ENCODE data around the gene LHFPL3.

DNA sequence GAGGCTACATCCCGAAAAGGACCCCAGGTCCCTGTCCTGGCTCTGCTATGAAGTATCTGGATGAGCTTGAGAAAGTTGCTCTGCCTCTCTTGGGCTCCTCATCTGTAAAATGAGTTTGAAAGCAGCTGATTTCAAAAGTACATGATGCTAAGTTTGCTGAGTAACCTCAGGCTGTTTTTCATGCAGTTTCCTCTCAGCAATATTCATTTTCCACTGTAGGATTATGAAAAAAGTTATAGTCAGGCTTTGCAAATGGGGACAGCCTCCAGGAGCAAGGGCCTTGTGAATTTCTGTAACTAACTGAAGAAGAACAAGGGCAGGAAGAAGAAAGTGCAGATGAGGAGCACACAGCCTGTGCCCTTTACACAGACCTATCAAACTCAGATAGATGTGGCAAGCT is 518.3 kb downstream of the LHFPL3 start:
- TF ChIP-seq EZH2 (IDR thresholded peaks at IDR 0.05; ENCODE audit: borderline replicate concordance, low read length) (no peak), CTCF (IDR thresholded peaks at IDR 0.05; ENCODE audit: low read length) (no peak)

Measured in OCI-LY1 (cell line).